Measurements from ENCODE around the gene TFDP3.

Gene TFDP3

DNA sequence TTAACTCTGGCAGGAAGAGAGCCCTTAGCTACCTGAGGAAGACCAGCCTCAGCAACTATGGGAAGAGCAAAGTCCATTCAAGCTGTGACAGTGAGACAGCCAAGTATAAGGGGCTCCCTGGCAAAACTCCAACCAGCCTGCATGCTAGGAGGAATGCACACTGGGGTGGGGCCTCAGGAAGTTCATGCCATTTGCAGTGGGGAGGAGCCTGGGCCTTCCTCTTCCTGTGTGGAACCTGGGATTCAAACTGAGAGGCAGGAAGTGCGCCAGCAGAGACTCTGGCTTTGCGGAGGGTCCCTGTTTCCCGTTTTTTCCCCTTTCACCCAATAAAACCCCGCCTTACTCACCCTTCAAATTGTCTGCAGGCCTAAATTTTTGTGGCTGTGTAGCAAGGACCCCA lies 33.0 kb downstream of the TFDP3 start:
- no peak for DNase-seq

DNA sequence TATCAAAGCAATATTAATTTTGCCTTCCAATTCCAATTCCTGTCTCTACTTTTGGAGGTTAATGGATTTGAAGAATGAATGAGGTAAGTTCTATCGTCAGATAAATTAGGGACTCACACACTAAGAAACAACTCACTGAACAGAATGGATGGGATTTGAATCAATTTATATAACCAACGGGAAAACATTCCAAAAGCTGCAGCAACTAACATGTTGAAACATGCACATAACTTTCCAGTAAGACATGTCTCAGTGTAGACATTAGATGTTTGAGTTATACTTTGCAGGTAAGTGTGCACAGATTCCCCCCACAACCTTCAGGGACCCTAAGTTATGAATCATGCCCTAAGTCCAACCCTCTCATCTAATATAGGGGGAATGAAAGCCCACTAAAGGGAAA lies 34.3 kb downstream of the TFDP3 start:
- DNase-seq, result no peak

DNA sequence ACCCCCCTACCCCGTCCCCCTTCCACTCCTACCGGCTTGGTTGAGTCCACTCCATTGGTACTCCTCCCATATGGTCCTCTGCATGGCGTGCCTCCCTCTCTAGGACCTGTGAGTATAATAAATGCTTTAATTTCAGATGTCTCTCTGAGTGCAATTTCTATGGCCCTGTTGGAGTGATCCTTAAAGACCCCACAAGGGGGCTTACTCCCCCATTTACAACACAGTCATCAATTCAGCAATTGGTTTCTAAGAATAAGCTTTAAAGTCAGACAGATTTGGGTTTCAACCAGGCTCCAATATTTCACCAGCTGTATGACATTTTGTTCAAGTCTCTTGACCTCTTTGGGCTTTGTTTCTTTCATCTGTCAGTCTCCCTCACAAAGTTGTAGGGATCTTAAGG lies 38.7 kb downstream of the TFDP3 start:
- DNase-seq, result no peak

DNA sequence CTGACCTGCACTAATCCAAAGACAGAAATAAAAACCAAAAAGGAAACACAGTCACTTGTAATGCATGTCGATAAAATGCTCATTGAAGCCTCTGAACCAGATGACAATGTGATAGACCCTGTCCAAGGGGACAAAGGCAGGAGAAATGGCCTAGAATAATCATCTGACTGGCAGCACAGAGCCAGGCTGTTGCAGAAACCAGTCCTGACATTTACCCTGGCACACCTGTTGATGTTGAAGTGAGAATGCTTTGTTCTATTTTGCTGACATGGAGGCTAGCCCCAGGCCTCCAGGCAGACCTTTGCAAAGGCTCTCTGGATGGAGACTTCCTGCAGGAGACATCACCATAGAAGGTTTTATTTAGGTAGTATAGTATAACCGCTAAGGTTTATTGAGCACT lies 41.0 kb downstream of the TFDP3 start:
- no peak for DNase-seq

DNA sequence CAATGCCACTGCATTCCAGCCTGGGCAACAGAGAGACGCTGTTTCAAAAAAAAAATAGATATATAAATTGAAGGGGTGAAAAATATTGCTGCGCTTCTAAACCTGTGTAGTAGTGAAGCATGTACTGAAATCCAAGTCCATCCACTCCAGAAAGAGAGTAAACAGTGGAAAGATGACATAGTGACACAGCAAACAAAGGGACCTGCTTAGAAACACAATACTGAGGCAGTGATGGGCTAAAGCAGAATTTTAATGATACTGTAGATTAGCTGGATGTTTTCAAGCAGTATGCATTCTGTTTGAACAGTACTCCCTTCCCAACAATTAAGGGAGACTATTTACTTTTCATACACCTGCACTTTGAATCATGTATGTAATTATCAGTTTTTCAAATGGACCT lies 42.5 kb downstream of the TFDP3 start:
- DNase-seq, result no peak

DNA sequence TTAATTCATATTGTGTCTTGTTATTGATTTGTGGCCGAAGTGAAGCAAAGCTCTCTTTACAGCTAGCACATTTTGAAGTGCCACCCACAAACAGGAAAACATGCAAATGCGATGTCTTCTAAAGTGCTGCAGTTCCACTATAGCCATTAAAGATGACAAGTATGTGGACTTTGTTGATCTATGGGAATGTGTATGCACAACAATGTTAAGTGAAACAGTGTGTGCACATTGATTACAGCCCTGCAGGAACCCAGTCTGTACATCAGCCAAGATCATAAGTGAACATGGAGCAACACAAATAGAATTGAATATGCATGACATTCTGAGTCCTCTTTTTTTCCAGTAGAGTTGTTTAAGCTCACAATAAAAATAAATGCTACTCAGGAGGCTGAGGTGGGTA lies 43.0 kb downstream of the TFDP3 start:
- no peak for DNase-seq

DNA sequence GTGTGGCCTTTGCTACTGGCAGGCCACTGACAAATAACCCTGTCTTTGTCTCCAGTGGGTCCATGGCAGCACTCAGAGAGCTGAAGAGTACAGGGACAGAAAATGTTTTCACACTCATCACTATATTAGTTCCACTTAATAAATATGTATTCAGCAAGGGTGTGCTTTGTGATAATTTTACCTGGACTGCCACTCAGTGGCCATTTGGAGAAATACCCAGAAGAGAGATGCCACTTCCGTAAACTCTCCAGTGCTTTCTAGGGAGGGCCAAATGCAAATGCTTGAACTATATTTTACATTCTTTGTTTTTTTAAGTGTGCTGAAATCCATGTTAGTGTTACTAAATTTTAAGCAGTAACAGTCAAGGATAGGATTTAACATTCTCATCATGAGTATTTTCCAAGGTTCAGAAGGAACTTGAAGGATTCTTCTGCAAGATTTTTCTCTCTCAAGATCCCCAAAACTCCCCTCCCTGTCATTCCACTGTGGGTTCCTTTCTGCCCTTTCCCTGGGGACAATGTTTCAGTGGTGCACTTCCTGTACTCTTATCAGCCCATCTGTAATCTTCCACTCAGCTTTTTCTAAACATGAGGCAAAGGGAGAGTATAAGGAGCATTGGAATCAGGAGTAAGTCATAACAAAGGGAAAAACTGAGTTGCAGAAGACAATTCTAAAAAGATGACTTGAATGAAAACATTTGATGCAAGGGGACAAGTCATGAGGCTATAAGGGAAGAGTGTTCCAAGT lies 46.0 kb downstream of the TFDP3 start:
- DNase-seq, result no peak

All from EL (cell line).